ENCODE results near the gene CYB561.

CYB561 gene

GRCh38 chr17:63478814-63479494 is 32.8 kb upstream of the CYB561 start:
- peak; percentile 100 for TF ChIP-seq CTCF (IDR thresholded peaks at IDR 0.05; ENCODE audit: low read depth, low read length)
- Histone ChIP-seq H3K4me3 (ENCODE audit: low read depth, low read length) (no peak overlapping the region), H3K36me3 (no peaks in the 10 kb centered on the region), H3K27ac (peak overlapping the region; percentile 93), H3K9me3 (ENCODE audit: severe bottlenecking) (no peaks in the 10 kb centered on the region), H3K27me3 (ENCODE audit: insufficient read depth, low read depth, severe bottlenecking) (no peaks in the 10 kb centered on the region)
- peak; percentile 97 for DNase-seq

GRCh38 chr17:63477480-63478440 is 31.7 kb upstream of the CYB561 start:
- peak overlapping the region; percentile 93 for H3K27ac ChIP-seq
- H3K4me3 ChIP-seq (ENCODE audit: low read depth, low read length) = peak overlapping the region; percentile 44
- no peak for TF ChIP-seq CTCF (IDR thresholded peaks at IDR 0.05; ENCODE audit: low read depth, low read length)
- no peaks in the 10 kb centered on the region for H3K9me3 ChIP-seq (ENCODE audit: severe bottlenecking)
- no peaks in the 10 kb centered on the region for H3K27me3 ChIP-seq (ENCODE audit: insufficient read depth, low read depth, severe bottlenecking)
- H3K36me3 ChIP-seq = no peaks in the 10 kb centered on the region
- peak; percentile 60 for DNase-seq

GRCh38 chr17:63476854-63477479 is 30.9 kb upstream of the CYB561 start, which contains the start of gene ACE:
ACE (plus strand) TSS chr17:63477061; CDS start chr17:63477095, 34 bp downstream.
- Histone ChIP-seq H3K9me3 (ENCODE audit: severe bottlenecking) (no peaks in the 10 kb centered on the region), H3K4me3 (ENCODE audit: low read depth, low read length) (peak within 1 kb of the TSS; percentile 65), H3K36me3 (no peaks in the 10 kb centered on the region), H3K27ac (peak within 1 kb of the TSS; percentile 93), H3K27me3 (ENCODE audit: insufficient read depth, low read depth, severe bottlenecking) (no peaks in the 10 kb centered on the region)
- DNase-seq = peak; percentile 90
- peak; percentile 35 for TF ChIP-seq CTCF (IDR thresholded peaks at IDR 0.05; ENCODE audit: low read depth, low read length)

- TF ChIP-seq CTCF (IDR thresholded peaks at IDR 0.05; ENCODE audit: low read depth, low read length) = no peak
- Histone ChIP-seq H3K27ac (peak overlapping the region; percentile 93), H3K4me3 (ENCODE audit: low read depth, low read length) (peak overlapping the region; percentile 65), H3K36me3 (no peaks in the 10 kb centered on the region), H3K27me3 (ENCODE audit: insufficient read depth, low read depth, severe bottlenecking) (no peaks in the 10 kb centered on the region), H3K9me3 (ENCODE audit: severe bottlenecking) (no peaks in the 10 kb centered on the region)
- DNase-seq = peak; percentile 90
Measured at GRCh38 chr17:63476459-63476853, 30.4 kb upstream of the CYB561 start.

GRCh38 chr17:63475491-63476412 is 29.6 kb upstream of the CYB561 start:
- Histone ChIP-seq H3K4me3 (ENCODE audit: low read depth, low read length) (peak overlapping the region; percentile 65), H3K36me3 (no peaks in the 10 kb centered on the region), H3K27ac (peak overlapping the region; percentile 93), H3K27me3 (ENCODE audit: insufficient read depth, low read depth, severe bottlenecking) (no peaks in the 10 kb centered on the region), H3K9me3 (ENCODE audit: severe bottlenecking) (no peaks in the 10 kb centered on the region)
- DNase-seq = peak; percentile 87
- TF ChIP-seq CTCF (IDR thresholded peaks at IDR 0.05; ENCODE audit: low read depth, low read length) = 0 out of 2 replicates have a peak, but pooled peaks have one; percentile 2

All from WERI-Rb-1 (cell line).